A673 (cell line): ENCODE measurements around the gene PSMB11.

Experiments used
- EZH2 ChIP-seq: fragments of 200-600 bp; sonication (generic); IDR thresholded peaks from 2 replicates; pipeline ENCODE4 v1.6.1; 2017; ENCODE audit warnings: borderline replicate concordance, low read depth, mild to moderate bottlenecking, mixed read lengths, antibody characterized with exemption, low read length; ENCODE audit not compliant: poor library complexity, severe bottlenecking
- TF ChIP-seq, protein P1 (sequence below): fragments of 300-800, 200-600 bp; sonication (generic); conservative IDR thresholded peaks from 2 replicates; pipeline ENCODE4 v1.5.1; 2017; ENCODE audit warnings: low read depth, mild to moderate bottlenecking, antibody characterized with exemption, low read length, moderate library complexity, mixed read lengths

DNA sequence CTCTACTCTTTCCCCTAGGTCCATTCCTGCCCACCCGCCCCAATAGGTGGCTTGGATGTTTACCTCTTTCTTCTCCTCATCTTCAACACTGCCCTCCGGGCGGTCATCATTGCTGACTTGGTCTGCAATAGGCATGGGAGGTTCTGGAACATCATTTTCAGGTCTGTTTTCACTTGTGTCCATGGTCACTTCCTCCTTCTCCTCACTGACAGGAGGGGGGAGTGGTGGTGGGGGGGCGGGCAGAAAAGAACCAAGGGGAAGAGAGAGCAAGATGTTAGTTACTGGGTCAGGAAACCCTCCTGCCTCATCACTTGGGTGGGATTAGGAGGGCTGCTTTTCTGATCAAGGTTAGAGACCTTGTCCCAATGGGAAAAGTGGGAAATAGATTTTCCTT lies 27.4 kb downstream of the PSMB11 start:
- no peak for TF ChIP-seq EZH2
- TF ChIP-seq, protein P1, sequence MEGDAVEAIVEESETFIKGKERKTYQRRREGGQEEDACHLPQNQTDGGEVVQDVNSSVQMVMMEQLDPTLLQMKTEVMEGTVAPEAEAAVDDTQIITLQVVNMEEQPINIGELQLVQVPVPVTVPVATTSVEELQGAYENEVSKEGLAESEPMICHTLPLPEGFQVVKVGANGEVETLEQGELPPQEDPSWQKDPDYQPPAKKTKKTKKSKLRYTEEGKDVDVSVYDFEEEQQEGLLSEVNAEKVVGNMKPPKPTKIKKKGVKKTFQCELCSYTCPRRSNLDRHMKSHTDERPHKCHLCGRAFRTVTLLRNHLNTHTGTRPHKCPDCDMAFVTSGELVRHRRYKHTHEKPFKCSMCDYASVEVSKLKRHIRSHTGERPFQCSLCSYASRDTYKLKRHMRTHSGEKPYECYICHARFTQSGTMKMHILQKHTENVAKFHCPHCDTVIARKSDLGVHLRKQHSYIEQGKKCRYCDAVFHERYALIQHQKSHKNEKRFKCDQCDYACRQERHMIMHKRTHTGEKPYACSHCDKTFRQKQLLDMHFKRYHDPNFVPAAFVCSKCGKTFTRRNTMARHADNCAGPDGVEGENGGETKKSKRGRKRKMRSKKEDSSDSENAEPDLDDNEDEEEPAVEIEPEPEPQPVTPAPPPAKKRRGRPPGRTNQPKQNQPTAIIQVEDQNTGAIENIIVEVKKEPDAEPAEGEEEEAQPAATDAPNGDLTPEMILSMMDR = no peak
